Upper lobe of left lung (tissue), 6 donors: ENCODE results near the gene CNTNAP2. TPM values are rescaled to one million over a fixed set of nuclear protein-coding genes. Genes with fewer than 3 reads are reported as not detected.

Source experiments
- ATAC-seq, 2 donors: fragments of 200-7000 bp; cut with Tn5 transposase; one replicate each; pipeline ENCODE4 v1.9.1; 2022; ENCODE audit warnings: mild to moderate bottlenecking in 2 of 2, moderate library complexity in 2 of 2; ENCODE audit not compliant: low FRiP score in 2 of 2
- DNase-seq, 2 donors: peaks; one replicate each; pipeline ENCODE4 v3.0.0-alpha.2; 2019 to 2020
- H3K27ac ChIP-seq, 4 donors: fragments of 200-600 bp; sonication (generic); one replicate each; pipeline ENCODE4 v1.5.1; 2016 to 2019
- H3K27me3 ChIP-seq, 4 donors: fragments of 200-600 bp; sonication (generic); one replicate each; pipeline ENCODE4 v1.5.1; 2017 to 2019
- H3K36me3 ChIP-seq, 4 donors: fragments of 200-600 bp; sonication (generic); one replicate each; pipeline ENCODE4 v1.5.1; 2016 to 2019
- H3K4me1 ChIP-seq, 4 donors: fragments of 200-600 bp; sonication (generic); one replicate each; pipeline ENCODE4 v1.5.1; 2018 to 2019
- H3K4me3 ChIP-seq, 4 donors: fragments of 200-600 bp; sonication (generic); one replicate each; pipeline ENCODE4 v1.5.1; 2017 to 2019; ENCODE audit warnings: mild to moderate bottlenecking in 2 of 4, moderate library complexity in 1 of 4
- H3K9me3 ChIP-seq, 4 donors: fragments of 200-600 bp; sonication (generic); one replicate each; pipeline ENCODE4 v1.5.1; 2018 to 2019
- EP300 ChIP-seq, 4 donors: sonication (generic); formaldehyde crosslinking; IDR thresholded peaks; one replicate each; pipeline ENCODE4 v1.5.1; 2017; ENCODE audit warnings: antibody characterized with exemption in 4 of 4, control low read depth in 2 of 4
- POLR2A ChIP-seq, 4 donors: fragments of 450-650 bp; IDR thresholded peaks; one replicate each; pipeline ENCODE4 v1.5.1; 2016 to 2017; ENCODE audit warnings: antibody characterized with exemption in 4 of 4, mild to moderate bottlenecking in 2 of 4
- POLR2AphosphoS5 ChIP-seq, 2 donors: sonication (generic); formaldehyde crosslinking; IDR thresholded peaks; one replicate each; pipeline ENCODE4 v1.5.1; 2017; ENCODE audit warnings: antibody characterized with exemption in 2 of 2
- WGBS, 2 donors: methylation state at CpG; one replicate each; pipeline ENCODE4 v1.1.5; 2017 to 2018; 5-methylcytosine and 5-hydroxymethylcytosine counted together
- total RNA-seq, 6 donors: library from RNA; depleted of rRNA in 4 of 6; stranded (reverse); fragments of >200 nt in 4 of 6; gene quantifications; one replicate each; pipeline versions ENCODE4 v1.1.0 to v1.2.1, GENCODE V29; 2016 to 2021
- TF ChIP-seq, protein P1 (sequence below), 6 experiments: fragments of 450-650 bp in 4 of 6; fragments of 200-600 bp in 2 of 6; sonication (generic) in 2 of 6; IDR thresholded peaks; one replicate each; pipeline ENCODE4 v1.5.1; 2016 to 2019; ENCODE audit warnings: antibody characterized with exemption in 6 of 6
- donor health status: DM: no; HTN: no; CAD: no; lungs with moderate emphysema.
- donor health status: DM: no; HTN: yes; CAD: no; lungs with severe emphysema.

CNTNAP2 gene
- total RNA-seq, 6 donors from 2014 or later: 0.06 to 1.0 (median 0.37) TPM

DNA sequence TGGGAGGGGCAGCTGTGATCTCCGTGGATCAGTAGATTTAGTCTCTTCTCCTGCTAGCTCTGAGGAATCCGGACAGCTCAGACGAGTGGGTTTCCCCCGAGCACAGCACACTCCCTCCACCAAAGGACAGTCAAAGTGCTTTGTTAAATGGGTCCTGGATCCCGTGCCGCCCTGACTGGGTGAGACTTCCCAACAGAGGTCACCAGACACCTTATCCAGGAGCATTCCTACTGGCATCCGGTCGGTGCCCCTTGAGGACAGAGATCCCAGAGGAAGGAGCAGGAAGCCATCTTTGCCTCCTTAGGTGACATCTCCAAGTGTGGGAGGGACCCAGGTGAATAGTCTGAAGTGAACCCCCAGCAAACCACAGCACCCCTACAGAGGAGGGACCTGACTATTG, 1148.9 kb downstream of the CNTNAP2 start:
- no peaks in the 10 kb centered on the region for H3K4me1 ChIP-seq
- 81 to 86% methylated on average over 7 to 8 of the region's 8 CpGs for WGBS, 2 donors
- DNase-seq (no peak), ATAC-seq (no peak)
- no peak overlapping the region for H3K27ac ChIP-seq
- no peak for TF ChIP-seq POLR2AphosphoS5 (IDR thresholded peaks at IDR 0.05)
- no peak for TF ChIP-seq POLR2A (IDR thresholded peaks at IDR 0.05)
- TF ChIP-seq EP300 (IDR thresholded peaks at IDR 0.05): no peak
- TF ChIP-seq, protein P1, sequence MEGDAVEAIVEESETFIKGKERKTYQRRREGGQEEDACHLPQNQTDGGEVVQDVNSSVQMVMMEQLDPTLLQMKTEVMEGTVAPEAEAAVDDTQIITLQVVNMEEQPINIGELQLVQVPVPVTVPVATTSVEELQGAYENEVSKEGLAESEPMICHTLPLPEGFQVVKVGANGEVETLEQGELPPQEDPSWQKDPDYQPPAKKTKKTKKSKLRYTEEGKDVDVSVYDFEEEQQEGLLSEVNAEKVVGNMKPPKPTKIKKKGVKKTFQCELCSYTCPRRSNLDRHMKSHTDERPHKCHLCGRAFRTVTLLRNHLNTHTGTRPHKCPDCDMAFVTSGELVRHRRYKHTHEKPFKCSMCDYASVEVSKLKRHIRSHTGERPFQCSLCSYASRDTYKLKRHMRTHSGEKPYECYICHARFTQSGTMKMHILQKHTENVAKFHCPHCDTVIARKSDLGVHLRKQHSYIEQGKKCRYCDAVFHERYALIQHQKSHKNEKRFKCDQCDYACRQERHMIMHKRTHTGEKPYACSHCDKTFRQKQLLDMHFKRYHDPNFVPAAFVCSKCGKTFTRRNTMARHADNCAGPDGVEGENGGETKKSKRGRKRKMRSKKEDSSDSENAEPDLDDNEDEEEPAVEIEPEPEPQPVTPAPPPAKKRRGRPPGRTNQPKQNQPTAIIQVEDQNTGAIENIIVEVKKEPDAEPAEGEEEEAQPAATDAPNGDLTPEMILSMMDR (IDR thresholded peaks at IDR 0.05): no peak
- no peak overlapping the region for H3K4me3 ChIP-seq
- no peaks in the 10 kb centered on the region for H3K9me3 ChIP-seq
- H3K27me3 ChIP-seq: no peaks in the 10 kb centered on the region
- no peaks in the 10 kb centered on the region for H3K36me3 ChIP-seq

- ATAC-seq (no peak), DNase-seq (no peak)
- no peaks in the 10 kb centered on the region for H3K27me3 ChIP-seq
- no peak overlapping the region for H3K27ac ChIP-seq
- no peaks in the 10 kb centered on the region for H3K9me3 ChIP-seq
- TF ChIP-seq POLR2A (IDR thresholded peaks at IDR 0.05): no peak
- no peak for TF ChIP-seq EP300 (IDR thresholded peaks at IDR 0.05)
- H3K4me1 ChIP-seq: no peaks in the 10 kb centered on the region
- H3K36me3 ChIP-seq: no peaks in the 10 kb centered on the region
- H3K4me3 ChIP-seq: no peak overlapping the region
- WGBS, 2 donors: 83 to 90% methylated on average over 1 of the region's 1 CpG
Measured at GRCh38 chr7:147276106-147276505, 1159.5 kb downstream of the CNTNAP2 start.

GRCh38 chr7:147276783-147277370, 1160.3 kb downstream of the CNTNAP2 start:
- ATAC-seq (no peak), DNase-seq (no peak)
- Histone ChIP-seq H3K4me1 (no peaks in the 10 kb centered on the region), H3K27ac (no peak overlapping the region), H3K9me3 (no peaks in the 10 kb centered on the region), H3K27me3 (no peaks in the 10 kb centered on the region), H3K4me3 (no peak overlapping the region), H3K36me3 (no peaks in the 10 kb centered on the region)
- WGBS, 2 donors: 73 to 79% methylated on average over 6 of the region's 6 CpGs
- TF ChIP-seq POLR2AphosphoS5 (IDR thresholded peaks at IDR 0.05) (no peak), EP300 (IDR thresholded peaks at IDR 0.05) (no peak), POLR2A (IDR thresholded peaks at IDR 0.05) (no peak)
- TF ChIP-seq, protein P1 (IDR thresholded peaks at IDR 0.05): no peak

- no peaks in the 10 kb centered on the region for H3K27me3 ChIP-seq
- H3K36me3 ChIP-seq: no peaks in the 10 kb centered on the region
- no peak for ATAC-seq
- H3K9me3 ChIP-seq: no peaks in the 10 kb centered on the region
- WGBS, 2 donors: 59 to 66% methylated on average over 4 of the region's 4 CpGs
- no peaks in the 10 kb centered on the region for H3K4me1 ChIP-seq
- no peak overlapping the region for H3K27ac ChIP-seq
- TF ChIP-seq EP300 (IDR thresholded peaks at IDR 0.05) (no peak), POLR2A (IDR thresholded peaks at IDR 0.05) (no peak)
- no peak for DNase-seq
- H3K4me3 ChIP-seq: no peak overlapping the region
Measured at GRCh38 chr7:147279514-147279913, 1162.9 kb downstream of the CNTNAP2 start.

- no peak for DNase-seq
- 42 to 58% methylated on average over 2 of the region's 2 CpGs for WGBS, 2 donors
- H3K27ac ChIP-seq: no peak overlapping the region
- H3K27me3 ChIP-seq: no peaks in the 10 kb centered on the region
- H3K9me3 ChIP-seq: no peaks in the 10 kb centered on the region
- no peaks in the 10 kb centered on the region for H3K36me3 ChIP-seq
- ATAC-seq: no peak
- no peaks in the 10 kb centered on the region for H3K4me1 ChIP-seq
- H3K4me3 ChIP-seq: no peak overlapping the region
- TF ChIP-seq, protein P1 (IDR thresholded peaks at IDR 0.05): no peak
- TF ChIP-seq POLR2AphosphoS5 (IDR thresholded peaks at IDR 0.05) (no peak), EP300 (IDR thresholded peaks at IDR 0.05) (no peak)
Measured at GRCh38 chr7:147279964-147280374, 1163.4 kb downstream of the CNTNAP2 start.

- no peak overlapping the region for H3K27ac ChIP-seq
- no peaks in the 10 kb centered on the region for H3K9me3 ChIP-seq
- no peaks in the 10 kb centered on the region for H3K36me3 ChIP-seq
- H3K4me3 ChIP-seq: no peak overlapping the region
- TF ChIP-seq, protein P1 (IDR thresholded peaks at IDR 0.05): no peak
- TF ChIP-seq POLR2A (IDR thresholded peaks at IDR 0.05): no peak
- no peak for DNase-seq
- H3K27me3 ChIP-seq: no peaks in the 10 kb centered on the region
- H3K4me1 ChIP-seq: no peaks in the 10 kb centered on the region
- no peak for ATAC-seq
Measured at GRCh38 chr7:147282204-147282603, 1165.6 kb downstream of the CNTNAP2 start.
